Ishikawa (cell line): ENCODE measurements around the gene FBXW12.

Experiments
- CEBPB ChIP-seq: IDR thresholded peaks from 2 replicates; pipeline ENCODE4 v1.6.1; 2012
- EGR1 ChIP-seq: IDR thresholded peaks from 2 replicates; pipeline ENCODE4 v1.6.1; 2012
- EP300 ChIP-seq: IDR thresholded peaks from 2 replicates; pipeline ENCODE4 v1.6.1; 2012; ENCODE audit warnings: borderline replicate concordance
- NFIC ChIP-seq: IDR thresholded peaks from 2 replicates; pipeline ENCODE4 v1.6.1; 2012
- RAD21 ChIP-seq: IDR thresholded peaks from 2 replicates; pipeline ENCODE4 v1.6.1; 2012; ENCODE audit warnings: low read depth
- TAF1 ChIP-seq: IDR thresholded peaks from 2 replicates; pipeline ENCODE4 v1.6.1; 2012; ENCODE audit warnings: low read depth, mild to moderate bottlenecking
- TCF12 ChIP-seq: IDR thresholded peaks from 2 replicates; pipeline ENCODE4 v1.6.1; 2012; ENCODE audit warnings: low read depth
- YY1 ChIP-seq: IDR thresholded peaks from 2 replicates; pipeline ENCODE4 v1.6.1; 2012; ENCODE audit warnings: low read depth
- TF ChIP-seq, protein P1 (sequence below): IDR thresholded peaks from 2 replicates; pipeline ENCODE4 v1.6.1; 2012
- TF ChIP-seq, protein P2 (sequence below): IDR thresholded peaks from 2 replicates; pipeline ENCODE4 v1.6.1; 2012; ENCODE audit warnings: low read depth, mild to moderate bottlenecking
- TF ChIP-seq, protein P3 (sequence below): IDR thresholded peaks from 2 replicates; pipeline ENCODE4 v1.6.1; 2012

DNA sequence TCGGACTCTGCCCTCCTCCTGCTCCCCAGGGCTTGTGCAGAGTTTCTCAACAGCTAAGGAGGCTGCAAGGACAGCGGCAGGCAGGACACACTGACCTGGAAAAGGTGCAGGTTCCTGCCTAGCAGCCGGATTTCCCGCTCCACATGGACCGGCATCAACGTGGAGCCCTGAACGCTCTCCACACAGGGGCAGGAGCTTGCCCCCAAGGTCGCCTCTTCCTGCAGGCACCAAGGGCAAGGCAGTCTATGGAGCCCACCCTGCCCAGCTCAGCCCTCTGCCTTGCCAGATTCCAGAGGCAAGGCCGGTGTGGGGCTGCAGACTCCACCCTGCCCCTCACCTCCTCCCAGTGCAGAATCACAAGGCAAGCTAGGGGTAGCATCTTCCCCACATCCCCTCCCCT is 47.1 kb downstream of the FBXW12 start:
- TF ChIP-seq, protein P1, sequence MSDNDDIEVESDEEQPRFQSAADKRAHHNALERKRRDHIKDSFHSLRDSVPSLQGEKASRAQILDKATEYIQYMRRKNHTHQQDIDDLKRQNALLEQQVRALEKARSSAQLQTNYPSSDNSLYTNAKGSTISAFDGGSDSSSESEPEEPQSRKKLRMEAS, result no peak
- no peak for TF ChIP-seq RAD21
- no peak for TF ChIP-seq CEBPB
- no peak for TF ChIP-seq TCF12
- no peak for TF ChIP-seq YY1
- no peak for TF ChIP-seq TAF1
- TF ChIP-seq NFIC, result no peak
- TF ChIP-seq, protein P2, sequence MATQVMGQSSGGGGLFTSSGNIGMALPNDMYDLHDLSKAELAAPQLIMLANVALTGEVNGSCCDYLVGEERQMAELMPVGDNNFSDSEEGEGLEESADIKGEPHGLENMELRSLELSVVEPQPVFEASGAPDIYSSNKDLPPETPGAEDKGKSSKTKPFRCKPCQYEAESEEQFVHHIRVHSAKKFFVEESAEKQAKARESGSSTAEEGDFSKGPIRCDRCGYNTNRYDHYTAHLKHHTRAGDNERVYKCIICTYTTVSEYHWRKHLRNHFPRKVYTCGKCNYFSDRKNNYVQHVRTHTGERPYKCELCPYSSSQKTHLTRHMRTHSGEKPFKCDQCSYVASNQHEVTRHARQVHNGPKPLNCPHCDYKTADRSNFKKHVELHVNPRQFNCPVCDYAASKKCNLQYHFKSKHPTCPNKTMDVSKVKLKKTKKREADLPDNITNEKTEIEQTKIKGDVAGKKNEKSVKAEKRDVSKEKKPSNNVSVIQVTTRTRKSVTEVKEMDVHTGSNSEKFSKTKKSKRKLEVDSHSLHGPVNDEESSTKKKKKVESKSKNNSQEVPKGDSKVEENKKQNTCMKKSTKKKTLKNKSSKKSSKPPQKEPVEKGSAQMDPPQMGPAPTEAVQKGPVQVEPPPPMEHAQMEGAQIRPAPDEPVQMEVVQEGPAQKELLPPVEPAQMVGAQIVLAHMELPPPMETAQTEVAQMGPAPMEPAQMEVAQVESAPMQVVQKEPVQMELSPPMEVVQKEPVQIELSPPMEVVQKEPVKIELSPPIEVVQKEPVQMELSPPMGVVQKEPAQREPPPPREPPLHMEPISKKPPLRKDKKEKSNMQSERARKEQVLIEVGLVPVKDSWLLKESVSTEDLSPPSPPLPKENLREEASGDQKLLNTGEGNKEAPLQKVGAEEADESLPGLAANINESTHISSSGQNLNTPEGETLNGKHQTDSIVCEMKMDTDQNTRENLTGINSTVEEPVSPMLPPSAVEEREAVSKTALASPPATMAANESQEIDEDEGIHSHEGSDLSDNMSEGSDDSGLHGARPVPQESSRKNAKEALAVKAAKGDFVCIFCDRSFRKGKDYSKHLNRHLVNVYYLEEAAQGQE, result no peak
- no peak for TF ChIP-seq EP300
- TF ChIP-seq, protein P3, sequence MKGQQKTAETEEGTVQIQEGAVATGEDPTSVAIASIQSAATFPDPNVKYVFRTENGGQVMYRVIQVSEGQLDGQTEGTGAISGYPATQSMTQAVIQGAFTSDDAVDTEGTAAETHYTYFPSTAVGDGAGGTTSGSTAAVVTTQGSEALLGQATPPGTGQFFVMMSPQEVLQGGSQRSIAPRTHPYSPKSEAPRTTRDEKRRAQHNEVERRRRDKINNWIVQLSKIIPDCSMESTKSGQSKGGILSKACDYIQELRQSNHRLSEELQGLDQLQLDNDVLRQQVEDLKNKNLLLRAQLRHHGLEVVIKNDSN, result no peak
- no peak for TF ChIP-seq EGR1
